Epidermal melanocyte (primary cell): Measurements from ENCODE around the gene ABHD6.
"Not testable (repeated sequence)": the region's sequence is repeated elsewhere in the genome, so short reads cannot be mapped to it uniquely, and the experiment has no call there.

ENCODE experiments used
- DNase-seq: peaks from one replicate; pipeline ENCODE4 v3.0.0; 2011; ENCODE audit warnings: low spot score; ENCODE audit not compliant: insufficient read length

The ABHD6 gene

GRCh38 chr3:58273362-58273761, 35.8 kb downstream of the ABHD6 start:
- DNase-seq = not testable (repeated sequence)

GRCh38 chr3:58274027-58274614, 36.5 kb downstream of the ABHD6 start:
- DNase-seq = no peak

GRCh38 chr3:58281069-58281468, 43.5 kb downstream of the ABHD6 start:
- DNase-seq = no peak

GRCh38 chr3:58285334-58285733, 47.7 kb downstream of the ABHD6 start:
- no peak for DNase-seq

GRCh38 chr3:58287354-58287753, 49.8 kb downstream of the ABHD6 start:
- DNase-seq = peak; percentile 56

GRCh38 chr3:58288011-58288728, 50.6 kb downstream of the ABHD6 start:
- no peak for DNase-seq

GRCh38 chr3:58288964-58289613, 51.5 kb downstream of the ABHD6 start:
- DNase-seq = not testable (repeated sequence)

GRCh38 chr3:58290446-58290845, 52.9 kb downstream of the ABHD6 start:
- not testable (repeated sequence) for DNase-seq

- DNase-seq = no peak
Measured at GRCh38 chr3:58291671-58292338, 54.2 kb downstream of the ABHD6 start.

- DNase-seq = no peak
Measured at GRCh38 chr3:58292866-58293265, 55.3 kb downstream of the ABHD6 start.

- no peak for DNase-seq
Measured at GRCh38 chr3:58293516-58293915, 55.9 kb downstream of the ABHD6 start.

GRCh38 chr3:58296269-58296668, 58.7 kb downstream of the ABHD6 start:
- peak; percentile 34 for DNase-seq

- no peak for DNase-seq
Measured at GRCh38 chr3:58296843-58297242, 59.3 kb downstream of the ABHD6 start.

GRCh38 chr3:58298190-58298589, 60.6 kb downstream of the ABHD6 start:
- no peak for DNase-seq

GRCh38 chr3:58299075-58299474, 61.5 kb downstream of the ABHD6 start:
- DNase-seq = no peak

GRCh38 chr3:58299839-58300516, 62.4 kb downstream of the ABHD6 start:
- no peak for DNase-seq

- DNase-seq = peak; percentile 81
Measured at GRCh38 chr3:58305882-58306711, 68.5 kb downstream of the ABHD6 start, which contains the start of the genes HTD2 and RPP14. TSS of gene HTD2 (plus strand) at chr3:58306520. CDS start at chr3:58317614, 11,094 bp downstream. TSS of gene RPP14 (plus strand) at chr3:58306245. CDS start at chr3:58310330, 4,085 bp downstream.

- no peak for DNase-seq
Measured at GRCh38 chr3:58307639-58308215, 70.1 kb downstream of the ABHD6 start.

- no peak for DNase-seq
Measured at GRCh38 chr3:58308728-58309127, 71.1 kb downstream of the ABHD6 start.

- DNase-seq = no peak
Measured at GRCh38 chr3:58317811-58318210, 80.2 kb downstream of the ABHD6 start.
